ENCODE measurements around the gene MAN1B1.
A peak's percentile ranks its signal among the peaks of the same experiment; 100 is the strongest.

Gene MAN1B1

DNA sequence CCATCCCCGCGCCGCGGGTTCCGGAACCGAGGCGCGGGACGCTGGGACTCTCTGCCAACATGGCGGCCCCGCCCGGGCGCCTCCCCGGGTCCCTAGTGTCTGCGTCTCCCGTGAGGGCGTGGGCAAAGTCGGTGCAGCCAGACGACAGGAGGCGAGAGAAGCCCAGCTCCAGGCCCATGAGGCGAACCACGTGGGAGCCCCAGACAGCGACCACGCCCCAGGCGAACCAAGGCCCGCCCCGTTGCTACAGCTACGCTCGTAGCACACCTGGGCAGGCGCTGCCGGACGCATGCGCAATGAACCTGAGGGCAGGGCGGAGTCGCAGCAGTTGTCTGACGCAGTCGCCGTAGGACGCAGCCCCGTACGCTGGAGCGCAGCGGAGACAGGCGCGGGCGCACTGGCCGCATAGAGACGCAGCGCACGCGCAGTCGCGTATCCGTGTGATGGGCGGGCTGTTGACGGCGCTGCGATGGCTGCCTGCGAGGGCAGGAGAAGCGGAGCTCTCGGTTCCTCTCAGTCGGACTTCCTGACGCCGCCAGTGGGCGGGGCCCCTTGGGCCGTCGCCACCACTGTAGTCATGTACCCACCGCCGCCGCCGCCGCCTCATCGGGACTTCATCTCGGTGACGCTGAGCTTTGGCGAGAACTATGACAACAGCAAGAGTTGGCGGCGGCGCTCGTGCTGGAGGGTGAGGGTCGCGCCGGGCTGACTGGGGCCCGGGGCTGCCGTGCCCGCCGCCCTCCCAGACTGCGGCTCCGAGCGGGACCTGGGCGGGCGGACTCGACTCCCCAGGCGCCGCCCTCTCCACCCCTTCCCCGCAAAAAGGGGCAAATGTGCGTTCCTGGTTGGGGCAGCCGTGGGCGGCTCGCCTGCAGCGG lies at the start of gene MAN1B1:
Gene MAN1B1 (plus strand): TSS at position 455 of the 878 bp plus-strand sequence. CDS start 15 bp downstream, at position 470.
- peak; percentile 100 for DNase-seq

DNA sequence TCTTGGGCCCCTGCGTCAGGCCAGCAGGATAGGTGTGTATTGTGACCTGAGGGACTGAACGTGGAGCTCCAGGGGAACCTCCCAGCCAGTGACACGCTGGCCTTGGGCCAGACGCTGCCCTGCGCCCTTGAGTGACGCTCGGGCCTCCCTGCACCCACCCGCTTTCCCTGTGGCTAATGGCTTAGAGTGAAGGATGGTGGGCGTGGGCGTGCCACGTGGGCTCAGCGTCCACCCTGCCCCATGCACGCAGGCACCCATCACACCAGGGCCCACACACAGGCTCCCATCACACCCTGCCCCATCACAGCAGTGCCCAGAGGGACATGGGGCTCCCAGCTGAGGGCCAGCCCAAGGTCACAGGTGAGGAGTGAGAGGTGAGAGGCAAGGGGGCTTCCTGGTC lies 49.8 kb upstream of the MAN1B1 start:
- no peak for DNase-seq

DNA sequence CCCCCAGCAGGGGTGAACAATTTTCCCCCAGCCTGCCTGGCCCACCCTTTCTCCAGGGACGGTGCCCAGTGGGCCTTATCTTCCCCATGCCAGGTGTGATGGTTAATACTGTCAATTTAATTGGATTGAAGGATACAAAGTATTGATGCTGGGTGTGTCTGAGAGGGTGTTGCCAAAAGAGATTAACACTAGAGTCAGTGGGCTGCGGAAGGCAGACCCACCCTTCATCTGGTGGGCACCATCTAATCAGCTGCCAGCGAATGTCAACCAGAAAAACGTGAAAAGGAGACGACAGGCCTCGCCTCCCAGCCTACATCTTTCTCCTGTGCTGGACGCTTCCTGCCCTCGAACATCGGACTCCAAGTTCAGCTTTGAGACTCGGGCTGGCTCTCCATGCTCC lies 49.3 kb upstream of the MAN1B1 start:
- no peak for DNase-seq

DNA sequence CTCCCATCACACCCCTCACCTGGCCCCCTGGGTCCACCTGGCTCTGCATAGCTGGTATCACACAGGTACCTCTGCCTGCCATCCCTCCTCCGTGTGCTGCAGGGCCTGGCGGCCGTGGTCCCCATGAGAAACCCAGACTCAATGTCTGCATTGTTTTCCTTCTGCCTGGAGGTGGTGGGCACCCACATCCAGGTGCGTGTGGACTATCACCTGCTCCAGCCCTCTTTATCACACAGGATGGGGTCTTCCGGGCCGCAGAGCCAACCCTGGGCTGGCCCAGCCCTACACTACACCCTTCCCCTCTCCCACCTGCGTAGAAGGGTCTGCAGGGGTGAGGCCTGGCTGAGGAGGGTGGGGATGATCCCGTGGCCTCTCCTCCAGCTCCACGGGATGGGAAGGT lies 47.9 kb upstream of the MAN1B1 start:
- DNase-seq = no peak

DNA sequence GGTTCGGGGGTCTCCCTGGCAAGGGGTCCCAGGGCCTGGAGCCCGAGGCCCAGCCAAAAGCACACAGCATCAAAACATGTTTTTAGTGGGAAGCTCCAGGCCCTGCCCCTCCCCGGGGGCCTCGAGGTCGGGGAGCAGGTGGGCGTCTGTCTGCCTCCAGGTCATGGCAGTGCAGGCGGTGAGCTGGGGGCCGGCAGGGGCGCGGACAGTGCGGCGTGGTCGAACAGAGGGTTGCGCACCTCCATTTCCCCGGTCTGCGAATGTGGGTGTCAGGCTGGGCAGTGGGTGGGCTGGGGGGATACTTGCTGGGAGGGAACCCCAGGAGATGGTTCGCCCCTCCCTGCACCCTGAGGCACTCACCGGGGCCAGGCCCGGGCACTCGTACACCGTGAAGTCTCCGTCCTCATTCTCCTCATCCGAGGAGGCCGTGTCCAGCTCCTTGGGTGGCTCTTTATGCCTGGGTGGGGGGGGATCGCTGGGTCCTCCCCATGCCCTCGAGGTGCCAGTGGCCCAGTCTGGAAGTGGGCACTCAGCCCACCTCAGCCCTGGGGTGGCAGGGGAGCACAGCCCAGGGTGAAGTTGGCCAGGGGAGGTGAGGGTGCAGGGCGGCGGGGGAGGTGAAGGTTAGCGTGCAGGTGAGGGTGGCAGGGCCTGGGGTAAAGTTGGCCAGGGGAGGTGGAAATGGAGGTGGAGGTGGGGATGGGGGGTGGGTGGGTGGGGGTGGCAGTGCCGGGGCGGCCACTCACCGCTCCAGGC lies 47.0 kb upstream of the MAN1B1 start:
- no peak for DNase-seq

DNA sequence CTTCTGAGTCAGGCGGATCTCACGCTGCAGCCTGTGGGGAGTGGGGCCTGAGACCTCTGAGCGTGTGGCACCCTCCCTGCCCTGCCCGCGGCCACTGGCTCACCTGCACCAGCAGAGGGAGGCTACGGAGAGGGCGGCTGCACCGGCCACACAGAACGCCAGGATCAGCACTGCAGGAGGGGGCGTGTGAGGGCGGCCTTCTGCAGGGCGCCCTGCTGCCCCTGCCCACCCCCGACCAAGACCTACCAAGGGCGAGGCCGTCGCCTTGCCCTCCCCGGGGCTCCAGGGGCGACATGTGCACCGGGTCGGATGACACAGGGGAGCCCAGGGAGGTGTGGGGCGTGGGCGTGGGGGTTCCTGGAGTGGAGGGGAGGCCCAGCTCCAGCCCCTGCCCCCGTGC lies 46.2 kb upstream of the MAN1B1 start:
- DNase-seq = no peak

DNA sequence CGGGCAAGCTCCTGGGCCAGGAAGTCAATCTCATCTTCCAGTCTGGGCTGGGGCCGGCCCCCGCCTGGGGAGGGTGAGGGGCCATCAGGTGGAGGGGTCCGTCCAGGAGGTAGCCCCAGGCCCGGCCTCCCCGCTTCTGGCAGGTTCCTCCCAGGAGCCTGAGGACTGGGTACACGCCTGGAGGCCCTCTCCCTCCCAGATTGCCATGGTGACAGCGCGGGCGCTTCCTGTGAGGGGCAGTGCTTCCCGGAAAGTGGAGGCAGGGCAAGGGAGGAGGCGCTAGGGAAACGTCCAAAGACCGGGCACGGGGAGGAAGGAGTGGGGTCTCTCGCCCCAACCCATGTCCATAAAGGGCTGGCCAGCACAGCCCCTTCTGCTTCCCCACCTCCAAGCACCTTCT lies 45.7 kb upstream of the MAN1B1 start:
- DNase-seq = no peak

DNA sequence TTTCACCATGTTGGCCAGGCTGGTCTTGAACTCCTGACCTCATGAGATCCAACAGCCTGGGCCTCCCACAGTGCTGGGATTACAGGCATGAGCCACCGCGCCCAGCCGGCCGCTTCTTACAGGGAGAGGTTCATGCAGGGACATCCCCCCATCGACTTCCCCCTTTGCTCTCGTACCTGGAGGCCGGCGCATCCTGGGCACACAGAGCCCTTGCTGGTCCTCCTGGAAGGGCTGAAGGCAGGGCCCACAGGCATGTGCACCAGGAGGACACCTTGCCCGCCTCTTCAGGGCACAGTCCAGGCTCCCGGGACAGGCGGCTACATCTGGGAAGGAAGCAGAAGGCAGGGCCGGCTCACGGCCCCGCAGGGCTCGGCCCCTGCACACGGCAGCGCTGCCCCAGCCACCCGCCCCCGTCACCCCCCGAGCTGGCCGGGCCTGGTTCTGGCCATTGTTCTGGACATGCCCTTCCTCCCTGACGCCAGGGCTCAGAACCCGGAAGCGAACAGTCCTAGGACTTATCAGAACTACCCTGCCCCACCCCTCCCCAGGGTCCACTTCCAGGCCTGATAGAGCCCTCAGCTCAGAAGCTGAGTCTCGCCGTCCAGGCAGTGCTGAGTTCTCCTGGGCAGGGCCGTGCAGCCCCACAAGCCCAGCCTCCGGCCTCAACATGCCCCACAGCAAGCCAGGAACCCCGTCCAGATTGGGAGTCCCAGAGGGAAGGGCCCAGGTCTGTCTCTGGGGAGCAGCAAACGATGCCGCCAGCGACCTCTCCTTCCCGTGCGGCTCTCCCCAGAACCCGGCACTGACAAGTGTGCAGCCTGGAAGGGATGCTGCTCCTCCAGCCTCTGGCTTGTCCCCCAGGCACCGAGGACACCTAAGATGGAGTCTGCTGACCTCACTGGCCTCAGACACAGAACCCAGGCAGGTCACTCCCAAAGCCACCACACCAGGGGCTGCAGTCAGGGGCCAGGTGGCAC lies 43.7 kb upstream of the MAN1B1 start:
- no peak for DNase-seq

DNA sequence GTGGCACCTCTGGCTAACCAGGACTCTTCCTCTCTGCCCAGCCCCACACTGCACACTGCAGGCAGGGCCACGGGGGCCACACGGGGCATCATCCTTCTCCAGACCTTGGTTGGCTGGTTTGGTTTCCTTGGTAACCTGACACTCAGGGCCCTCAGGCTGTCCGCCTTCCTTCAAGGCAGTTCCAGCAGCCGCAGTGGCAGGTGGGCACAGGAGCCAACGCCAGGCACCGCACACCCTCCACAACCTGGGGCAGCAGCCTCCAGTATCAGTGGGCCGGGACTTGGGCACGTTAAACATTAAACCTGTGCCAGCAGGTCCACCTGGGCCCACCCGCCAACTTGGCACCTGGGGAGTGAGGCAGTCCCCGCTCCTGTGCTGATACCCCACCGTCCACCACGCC lies 42.7 kb upstream of the MAN1B1 start:
- DNase-seq = no peak

DNA sequence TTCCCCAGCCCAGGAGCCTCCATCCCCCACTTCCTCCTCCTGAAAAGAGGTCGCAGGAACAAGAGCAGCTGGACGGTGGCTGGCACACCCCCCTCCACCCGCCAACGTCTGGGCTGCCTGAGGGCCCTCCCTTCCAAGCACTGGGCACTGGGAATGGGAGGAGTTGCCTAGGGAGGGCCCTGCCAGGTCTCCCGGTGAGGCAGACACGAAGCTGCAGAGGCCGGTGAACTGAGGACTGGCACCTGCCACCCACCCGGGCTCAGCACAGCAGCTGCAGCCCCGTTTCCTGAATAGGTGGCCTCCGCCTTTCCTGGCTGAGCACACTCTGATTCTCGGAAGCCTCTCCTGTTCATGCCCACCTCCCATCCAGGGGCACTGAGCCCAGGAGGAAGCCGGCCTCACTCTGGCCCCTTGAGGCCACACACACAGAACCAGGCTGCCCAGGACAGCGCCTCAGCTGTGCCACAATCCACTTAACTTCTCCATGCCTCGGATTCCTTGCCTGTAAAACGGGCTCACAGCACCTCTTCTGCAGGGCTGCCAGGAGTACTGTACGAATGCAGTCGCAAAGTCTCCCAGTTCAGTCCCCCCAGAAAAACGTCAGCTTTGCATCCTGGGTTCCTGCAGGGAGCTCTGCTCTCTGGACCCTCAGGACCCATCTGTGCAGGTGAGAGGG lies 42.1 kb upstream of the MAN1B1 start:
- DNase-seq = no peak

DNA sequence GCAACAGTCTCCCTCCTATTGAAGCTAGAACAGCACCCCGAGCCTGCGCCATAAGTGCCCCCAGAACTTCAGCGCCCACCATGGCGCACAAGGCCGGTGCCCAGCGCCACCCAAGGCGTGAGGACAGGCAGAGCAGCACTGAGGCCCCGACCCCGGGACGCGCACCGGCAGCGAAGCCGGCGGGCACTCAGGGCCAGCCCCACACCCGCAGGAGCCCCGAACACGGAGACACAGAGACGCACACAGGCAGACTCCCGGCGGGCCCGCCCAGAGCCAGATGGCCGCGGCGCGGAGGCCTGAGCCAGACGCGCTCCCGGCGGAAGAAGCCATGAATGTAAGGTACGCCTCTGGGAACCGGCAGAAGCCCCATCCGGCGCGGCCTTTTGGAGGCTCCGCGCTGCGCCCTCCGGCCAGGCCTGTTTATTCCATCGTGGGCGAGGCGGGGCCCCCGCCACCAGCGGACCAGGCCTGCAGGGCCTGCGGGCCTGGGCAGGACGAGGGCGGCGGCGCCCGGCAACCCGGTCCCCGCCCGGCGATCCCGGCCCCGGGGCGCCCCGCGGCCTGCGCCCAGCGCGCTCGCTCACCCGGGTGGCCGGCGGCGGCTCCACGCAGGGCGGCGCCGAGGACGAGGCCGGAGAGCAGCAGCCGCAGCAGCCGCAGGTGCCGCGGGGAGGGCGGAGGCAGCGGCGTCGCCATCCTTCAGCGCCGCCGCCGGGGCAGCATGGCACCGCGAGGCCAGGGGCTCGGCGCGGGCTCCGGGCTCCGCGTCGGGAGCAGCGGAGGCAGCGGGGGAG lies 41.3 kb upstream of the MAN1B1 start:
- DNase-seq = no peak

DNA sequence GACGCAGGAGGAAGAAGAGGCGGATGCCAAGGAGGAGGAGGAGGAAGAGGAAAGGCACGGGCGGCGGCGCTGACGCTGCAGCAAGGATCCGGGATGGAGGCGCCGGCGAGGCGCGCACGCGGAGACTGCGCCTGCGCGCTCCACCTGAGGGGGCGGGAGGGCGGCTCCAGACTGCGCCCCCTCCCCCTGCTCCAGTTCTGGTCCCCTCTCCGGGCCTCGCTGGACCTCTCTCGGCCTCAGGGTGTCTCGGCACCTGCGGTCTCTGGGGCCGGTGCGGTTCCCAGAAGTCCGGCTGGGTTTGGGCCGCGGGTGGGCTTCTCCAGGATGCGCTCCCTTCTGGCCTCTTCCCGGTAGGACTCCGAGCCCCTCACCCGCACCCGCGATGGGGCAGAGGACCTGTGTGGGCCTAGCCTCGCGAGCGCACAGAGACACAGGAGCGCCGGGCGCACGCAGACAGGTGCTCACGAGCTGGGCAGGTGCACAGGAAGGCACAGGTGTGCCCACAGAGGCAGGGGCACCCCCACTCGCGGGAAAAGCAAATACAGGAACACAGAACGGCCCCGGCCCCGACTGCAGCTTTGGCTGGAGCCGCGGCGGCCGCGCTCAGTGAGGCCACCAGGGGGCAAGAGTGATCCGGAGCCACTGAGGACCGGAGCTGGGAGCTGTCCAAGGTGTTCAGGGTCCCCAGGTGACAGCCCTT lies 40.5 kb upstream of the MAN1B1 start, which contains the start of gene NPDC1:
Gene NPDC1 (minus strand): TSS at position 90 of the 700 bp plus-strand sequence. CDS start 188 bp downstream, outside the sequence.
- DNase-seq = peak; percentile 82

DNA sequence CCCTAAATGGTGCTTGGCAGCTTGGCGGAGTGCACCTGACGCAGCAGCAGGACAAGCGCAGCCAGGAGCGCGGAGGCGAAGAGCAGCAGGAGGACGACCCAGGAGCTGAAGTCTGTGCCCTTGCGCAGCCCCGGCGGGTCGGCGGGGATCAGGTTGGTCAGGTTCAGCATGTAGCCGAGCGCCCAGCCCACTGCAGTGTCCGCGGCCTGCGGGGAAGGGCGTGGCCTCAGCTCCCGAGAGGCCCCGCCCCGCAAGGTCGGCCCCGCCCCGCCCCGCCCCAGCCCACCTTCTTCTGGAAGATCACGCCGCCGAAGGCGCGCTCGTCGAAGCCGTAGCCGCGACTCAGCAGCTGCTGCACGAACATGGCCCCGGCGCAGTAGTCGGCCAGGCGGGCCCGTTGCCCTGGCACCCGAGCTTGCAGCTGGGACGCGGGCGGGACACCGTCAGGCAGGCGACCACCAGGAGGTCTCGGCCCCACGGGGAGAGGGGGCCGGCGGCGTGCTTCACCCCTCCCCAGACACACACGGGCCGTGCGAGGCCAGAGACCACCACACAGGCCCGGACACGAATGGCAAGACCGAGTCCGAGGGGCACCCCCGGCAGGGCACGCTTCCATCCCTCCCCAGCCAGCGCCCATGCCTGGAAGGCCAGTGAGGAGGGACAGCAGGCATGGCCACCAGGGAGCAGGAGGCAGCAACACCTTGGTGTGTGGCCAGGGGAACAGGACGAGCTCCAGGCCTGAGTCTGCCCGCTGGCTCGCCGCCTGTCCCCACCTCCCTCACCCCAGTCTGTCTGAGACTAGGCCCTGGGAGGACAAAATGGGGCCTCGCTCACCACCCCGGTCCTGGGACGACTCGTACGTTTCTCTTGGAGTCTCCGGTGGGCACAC lies 37.9 kb upstream of the MAN1B1 start:
- no peak for DNase-seq

DNA sequence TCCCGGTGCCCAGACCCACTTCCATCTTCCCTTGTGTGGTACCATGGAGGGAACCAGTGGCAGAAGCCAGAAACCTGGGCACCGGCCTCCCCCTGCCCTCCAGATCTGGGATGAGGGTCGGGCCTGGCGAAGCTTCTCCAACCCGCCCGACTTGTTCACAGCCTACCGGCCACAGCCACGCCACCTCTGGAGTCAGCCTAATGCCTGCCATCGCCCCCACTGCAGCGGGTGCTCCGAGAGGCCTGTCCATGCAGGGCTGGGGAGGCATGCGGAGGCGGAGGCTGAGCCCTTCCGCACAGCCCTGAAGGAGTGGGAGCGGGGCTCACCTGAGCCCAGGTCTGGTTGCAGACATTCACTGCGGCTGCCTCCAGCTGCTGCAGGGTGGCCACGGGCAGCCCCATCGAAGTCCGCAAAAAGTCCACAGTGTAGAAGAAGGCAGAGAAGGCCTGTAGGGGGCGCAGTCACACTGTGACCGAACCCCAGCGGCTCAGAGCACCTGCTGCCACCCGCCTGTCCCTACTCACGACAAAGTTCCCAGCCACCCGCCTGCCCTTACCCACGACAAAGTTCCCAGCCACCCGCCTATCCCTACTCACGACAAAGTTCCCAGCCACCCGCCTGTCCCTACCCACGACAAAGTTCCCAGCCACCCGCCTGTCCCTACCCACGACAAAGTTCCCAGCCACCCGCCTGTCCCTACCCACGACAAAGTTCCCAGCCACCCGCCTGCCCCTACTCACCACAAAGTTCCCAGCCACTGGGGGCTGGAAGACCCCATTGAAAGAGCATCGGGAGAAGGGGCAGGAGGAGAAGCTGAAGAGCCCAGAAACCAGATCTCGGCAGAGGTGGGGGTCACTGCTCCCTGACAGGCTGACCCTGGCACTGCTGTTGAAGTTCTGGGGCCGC lies 37.0 kb upstream of the MAN1B1 start:
- DNase-seq = peak; percentile 55

DNA sequence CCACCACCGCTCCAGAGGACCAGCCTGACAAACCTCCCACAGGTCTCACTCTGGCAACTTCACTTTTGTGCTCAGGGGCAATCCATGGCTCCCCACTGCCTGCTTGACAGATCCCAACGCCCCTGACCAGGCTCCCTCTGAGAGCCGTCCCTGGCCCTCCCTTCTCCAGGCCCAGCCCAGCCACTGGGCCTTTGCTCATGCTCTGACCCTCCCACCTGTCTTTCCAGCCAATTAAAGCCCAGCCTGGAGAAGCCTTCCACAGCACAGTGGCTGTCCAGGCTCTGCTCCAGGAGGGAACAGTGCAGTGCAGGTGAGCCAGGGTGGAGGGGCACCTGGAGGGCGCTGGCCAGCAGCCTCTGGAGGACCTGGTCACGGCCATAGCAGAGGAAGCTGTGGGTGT lies 36.2 kb upstream of the MAN1B1 start:
- no peak for DNase-seq

DNA sequence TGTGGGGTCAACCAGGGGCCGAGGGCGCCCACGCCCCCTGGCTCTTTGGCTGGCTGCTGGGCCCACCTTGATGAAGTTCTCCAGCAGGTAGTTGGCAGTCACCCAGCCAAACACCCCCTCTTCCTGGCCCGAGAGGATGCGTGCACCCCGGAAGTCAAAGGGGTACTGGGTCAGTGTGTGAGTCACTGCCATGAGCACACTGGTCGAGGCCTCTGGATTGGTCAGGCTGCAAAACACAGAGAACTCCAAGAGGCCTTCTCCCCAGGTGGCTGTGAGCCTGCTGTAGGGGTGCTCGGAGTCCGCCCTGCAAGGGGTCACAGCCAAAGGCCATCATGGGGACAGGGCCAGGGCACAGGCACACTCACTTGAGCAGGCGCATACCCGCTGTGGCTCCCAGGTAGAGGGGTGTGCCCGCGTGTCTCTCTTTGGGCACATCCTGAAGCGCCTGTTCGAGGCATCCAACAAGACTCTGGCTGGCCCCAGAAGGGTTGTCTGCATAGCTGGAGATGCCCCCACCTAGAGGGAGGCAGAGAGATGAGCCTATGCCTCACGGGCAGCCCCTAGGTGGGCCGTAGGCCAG lies 35.5 kb upstream of the MAN1B1 start:
- no peak for DNase-seq

DNA sequence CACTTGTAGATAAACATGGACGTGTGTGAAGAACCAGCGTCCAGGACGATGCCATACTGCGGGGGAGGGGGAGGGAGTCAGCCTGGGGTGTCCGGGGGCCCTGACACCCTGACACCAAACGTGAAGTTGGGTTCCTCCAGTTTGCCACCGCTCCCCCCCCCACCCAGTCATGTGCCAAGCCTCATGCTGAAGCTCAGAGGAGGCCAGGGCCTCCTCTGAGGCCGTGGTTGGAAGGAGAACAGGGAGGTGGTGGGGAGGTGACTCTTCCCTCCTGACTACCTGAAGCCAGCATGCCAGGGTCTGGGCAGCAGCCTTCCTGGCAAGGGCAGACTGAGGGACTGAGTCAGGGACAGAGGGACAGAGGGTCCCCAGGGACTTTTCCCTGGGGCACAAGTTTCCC lies 34.5 kb upstream of the MAN1B1 start:
- no peak for DNase-seq
